ENCODE results near the gene ERF. TPM values are rescaled to one million over a fixed set of nuclear protein-coding genes. Genes with fewer than 3 reads are reported as not detected.

Gene ERF
- total RNA-seq, 1 experiment from 2014 or later = 96.1 TPM

GRCh38 chr19:42250666-42251531, 4.0 kb downstream of the ERF start (continued):
- TF ChIP-seq REST (IDR thresholded peaks at IDR 0.05; ENCODE audit: low read depth) (no peak), ZFX (IDR thresholded peaks at IDR 0.05) (no peak)

GRCh38 chr19:42250183-42250665, 4.7 kb downstream of the ERF start:
- ChIA-PET POLR2A (interaction anchor here (0.8 kb wide), 1 partner anchor 29 kb away, joined by 4 read pairs; no protein-coding TSS in a partner anchor), CTCF (no interaction called here), RAD21 (ENCODE audit: low non-redundant PET in 1 of 2, low total read pairs in 2 of 2, uncharacterized antibody in 2 of 2, unreplicated experiment in 2 of 2) (no interaction called here)
- Histone ChIP-seq H3K4me3 (replicated peaks in 1 of 2; ENCODE audit: low read depth in 1 of 2, low read length in 2 of 2) (no peak overlapping the region), H3K36me3 (ENCODE audit: control insufficient read depth in 1 of 2, insufficient read depth in 2 of 2, low read length in 2 of 2) (peaks cover 0 to 7% of the 10 kb centered on the region in 2 experiments; a peak in 2 of 4 replicates), H3K9me2 (ENCODE audit: insufficient read depth) (no peaks in the 10 kb centered on the region), H3K9ac (ENCODE audit: low read length) (no peak overlapping the region), H3K9me3 (ENCODE audit: control insufficient read depth in 1 of 2, insufficient read depth in 1 of 2, low read depth in 1 of 2, low read length in 2 of 2) (no peaks in the 10 kb centered on the region), H3K27me3 (ENCODE audit: insufficient read depth, low read length) (no peaks in the 10 kb centered on the region), H2AFZ (ENCODE audit: low read depth, low read length, poor library complexity, severe bottlenecking) (no peak overlapping the region), H3K27ac (ENCODE audit: low read depth, low read length) (peak overlapping the region; percentile 33; the same call in 1 of the 2 replicates), H3K4me2 (ENCODE audit: low read length) (no peak overlapping the region), H4K20me1 (ENCODE audit: insufficient read depth) (peaks cover 3% of the 10 kb centered on the region; the same call in 1 of the 2 replicates), H3K4me1 (ENCODE audit: control insufficient read depth in 1 of 2, insufficient read depth in 2 of 2, low read length in 2 of 2) (peaks cover 23 to 47% of the 10 kb centered on the region in 2 experiments), H3K79me2 (ENCODE audit: insufficient read depth, low read length) (peaks cover 54% of the 10 kb centered on the region)
- ATAC-seq (no peak), DNase-seq (ENCODE audit: low read depth, low spot score) (no peak)
- intact Hi-C loops (cut with micrococcal nuclease) = no loop called here
- no TSS peak for BruUV-seq (replicated peaks)
- TF ChIP-seq SRF (IDR thresholded peaks at IDR 0.05; ENCODE audit: low read depth) = no peak
- no peak for TF ChIP-seq CBX3 (IDR thresholded peaks at IDR 0.05; ENCODE audit: low read depth)
- TF ChIP-seq ELF1 (IDR thresholded peaks at IDR 0.05; ENCODE audit: borderline replicate concordance, low read depth) = no peak
